DND-41 (cell line): Measurements from ENCODE around the gene LRRC47.

Source experiments
- EZH2 ChIP-seq: IDR thresholded peaks from 3 replicates; pipeline ENCODE4 v1.6.1; 2012; ENCODE audit warnings: borderline replicate concordance, low read depth, mild to moderate bottlenecking, moderate library complexity, low read length, inconsistent platforms; ENCODE audit not compliant: severe bottlenecking
- TF ChIP-seq, protein P1 (sequence below): IDR thresholded peaks from 2 replicates; pipeline ENCODE4 v1.5.1; 2012; ENCODE audit warnings: borderline replicate concordance, low read length, moderate library complexity, mild to moderate bottlenecking; ENCODE audit not compliant: poor library complexity, severe bottlenecking; ENCODE audit errors: extremely low read depth

DNA sequence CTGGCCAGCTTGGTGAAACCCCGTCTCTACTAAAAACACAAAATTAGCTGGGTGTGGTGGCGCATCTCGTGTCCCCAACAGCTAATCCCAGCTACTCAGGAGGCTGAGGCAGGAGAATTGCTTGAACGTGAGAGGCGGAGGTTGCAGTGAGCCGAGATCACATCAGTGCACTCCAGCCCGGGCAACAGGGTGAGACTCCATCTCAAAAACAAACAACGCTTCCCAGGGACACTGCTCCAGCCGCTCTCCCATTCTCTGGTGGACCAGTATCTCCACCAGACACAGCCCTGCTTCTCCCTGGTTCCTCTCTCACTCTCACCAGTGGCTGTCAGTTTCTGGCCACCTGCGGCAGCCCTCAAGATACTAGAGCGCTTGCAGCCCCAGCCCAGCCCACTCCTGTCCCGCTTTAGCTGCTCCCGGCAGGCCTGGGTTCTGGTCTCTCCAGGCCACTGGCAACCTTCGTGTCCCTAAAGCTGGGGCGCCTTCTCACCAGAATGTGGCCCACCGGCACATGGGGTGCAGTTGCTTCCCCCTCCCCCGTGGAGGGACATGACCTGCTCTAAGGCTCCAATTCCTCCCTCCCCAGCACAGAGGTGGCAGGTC lies 20.9 kb upstream of the LRRC47 start:
- TF ChIP-seq, protein P1, sequence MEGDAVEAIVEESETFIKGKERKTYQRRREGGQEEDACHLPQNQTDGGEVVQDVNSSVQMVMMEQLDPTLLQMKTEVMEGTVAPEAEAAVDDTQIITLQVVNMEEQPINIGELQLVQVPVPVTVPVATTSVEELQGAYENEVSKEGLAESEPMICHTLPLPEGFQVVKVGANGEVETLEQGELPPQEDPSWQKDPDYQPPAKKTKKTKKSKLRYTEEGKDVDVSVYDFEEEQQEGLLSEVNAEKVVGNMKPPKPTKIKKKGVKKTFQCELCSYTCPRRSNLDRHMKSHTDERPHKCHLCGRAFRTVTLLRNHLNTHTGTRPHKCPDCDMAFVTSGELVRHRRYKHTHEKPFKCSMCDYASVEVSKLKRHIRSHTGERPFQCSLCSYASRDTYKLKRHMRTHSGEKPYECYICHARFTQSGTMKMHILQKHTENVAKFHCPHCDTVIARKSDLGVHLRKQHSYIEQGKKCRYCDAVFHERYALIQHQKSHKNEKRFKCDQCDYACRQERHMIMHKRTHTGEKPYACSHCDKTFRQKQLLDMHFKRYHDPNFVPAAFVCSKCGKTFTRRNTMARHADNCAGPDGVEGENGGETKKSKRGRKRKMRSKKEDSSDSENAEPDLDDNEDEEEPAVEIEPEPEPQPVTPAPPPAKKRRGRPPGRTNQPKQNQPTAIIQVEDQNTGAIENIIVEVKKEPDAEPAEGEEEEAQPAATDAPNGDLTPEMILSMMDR = no peak
- TF ChIP-seq EZH2 = no peak
